Measurements from ENCODE around the gene MUC6.
A peak's percentile ranks its signal among the peaks of the same experiment; 100 is the strongest.

MUC6 gene

GRCh38 chr11:1075341-1075911 is 38.9 kb upstream of the MUC6 start:
- H3K27me3 ChIP-seq (ENCODE audit: low read depth): peaks cover 23% of the 10 kb centered on the region
- DNase-seq (ENCODE audit: low spot score in 2 of 2): peak in 1 of 2 experiments; percentile 4
- in situ Hi-C loops (cut with MboI; ENCODE audit: low sequenced_read_pairs): no loop called here

GRCh38 chr11:1074244-1075221 is 38.0 kb upstream of the MUC6 start, which contains the start of gene MUC2:
Gene MUC2 (plus strand): TSS chr11:1074874.
- no peaks in the 10 kb centered on the region for H3K4me1 ChIP-seq
- in situ Hi-C loops (cut with MboI; ENCODE audit: low sequenced_read_pairs): no loop called here

More at GRCh38 chr11:1075341-1075911, 38.9 kb upstream of the MUC6 start:
- no peaks in the 10 kb centered on the region for H3K36me3 ChIP-seq (replicated peaks)
- no peak overlapping the region for H3K4me3 ChIP-seq
- no peaks in the 10 kb centered on the region for H3K4me1 ChIP-seq
- H3K9me3 ChIP-seq: no peaks in the 10 kb centered on the region

DNA sequence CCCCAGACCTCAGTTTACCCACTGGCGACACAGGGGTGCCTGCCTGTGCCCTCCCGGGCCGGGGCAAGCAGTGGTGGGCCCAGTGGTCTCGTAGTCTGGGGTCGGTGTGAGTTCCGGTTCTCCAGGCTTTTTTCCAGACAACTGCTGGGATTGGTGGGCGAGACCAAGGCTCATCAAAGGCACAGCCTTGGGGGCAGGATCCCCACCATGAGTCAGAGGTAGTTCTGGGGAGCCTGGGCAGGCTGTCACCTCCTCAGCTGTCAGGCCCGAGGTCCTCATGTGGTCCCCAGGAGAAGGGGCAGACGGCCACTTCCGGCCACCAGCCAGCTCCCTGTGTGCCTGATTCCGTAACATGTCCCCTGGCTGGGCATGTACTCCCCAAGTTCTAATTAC is 37.3 kb upstream of the MUC6 start:
- in situ Hi-C loops (cut with MboI; ENCODE audit: low sequenced_read_pairs): no loop called here
- Histone ChIP-seq H3K27me3 (ENCODE audit: low read depth) (peaks cover 23% of the 10 kb centered on the region), H3K4me1 (no peaks in the 10 kb centered on the region), H3K36me3 (replicated peaks) (no peaks in the 10 kb centered on the region), H3K9me3 (no peaks in the 10 kb centered on the region), H3K4me3 (no peak overlapping the region)
- no peak for DNase-seq (ENCODE audit: low spot score in 2 of 2)

More at GRCh38 chr11:1074244-1075221, 38.0 kb upstream of the MUC6 start, which contains the start of gene MUC2:
- H3K27me3 ChIP-seq (ENCODE audit: low read depth): peaks cover 23% of the 10 kb centered on the region
- H3K36me3 ChIP-seq (replicated peaks): no peaks in the 10 kb centered on the region
- DNase-seq (ENCODE audit: low spot score in 2 of 2): peak in 1 of 2 experiments; percentile 7
- no peaks in the 10 kb centered on the region for H3K9me3 ChIP-seq
- no peak within 1 kb of the TSS for H3K4me3 ChIP-seq

DNA sequence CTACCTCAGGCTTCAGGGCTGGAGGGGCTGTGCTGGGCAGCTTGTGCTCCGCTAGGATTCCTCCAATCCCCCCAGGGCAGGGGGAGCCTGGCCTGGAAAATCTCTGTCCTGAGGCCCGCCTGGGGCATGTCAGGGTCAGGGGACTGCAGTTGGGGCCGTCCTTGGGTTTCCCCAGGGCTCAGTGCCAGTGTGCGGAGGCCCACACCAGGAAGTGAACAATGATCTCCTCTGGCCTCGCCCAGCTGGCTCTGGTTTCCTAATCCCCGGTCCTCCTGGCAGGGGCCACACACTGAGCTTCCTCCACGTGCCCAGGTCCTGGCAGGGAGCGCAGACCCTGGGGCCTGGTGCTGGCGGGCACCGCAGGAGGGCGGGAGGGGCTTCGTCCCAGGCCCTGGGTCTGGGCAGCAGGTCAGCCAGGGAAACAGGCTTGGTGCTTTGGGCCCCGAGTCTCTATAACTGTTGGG is 36.8 kb upstream of the MUC6 start:
- in situ Hi-C loops (cut with MboI; ENCODE audit: low sequenced_read_pairs): no loop called here
- DNase-seq (ENCODE audit: low spot score in 2 of 2): peak in 1 of 2 experiments; percentile 4
- no peaks in the 10 kb centered on the region for H3K9me3 ChIP-seq
- H3K36me3 ChIP-seq (replicated peaks): no peaks in the 10 kb centered on the region
- H3K4me1 ChIP-seq: no peaks in the 10 kb centered on the region
- no peak overlapping the region for H3K4me3 ChIP-seq
- H3K27me3 ChIP-seq (ENCODE audit: low read depth): peaks cover 23% of the 10 kb centered on the region

DNA sequence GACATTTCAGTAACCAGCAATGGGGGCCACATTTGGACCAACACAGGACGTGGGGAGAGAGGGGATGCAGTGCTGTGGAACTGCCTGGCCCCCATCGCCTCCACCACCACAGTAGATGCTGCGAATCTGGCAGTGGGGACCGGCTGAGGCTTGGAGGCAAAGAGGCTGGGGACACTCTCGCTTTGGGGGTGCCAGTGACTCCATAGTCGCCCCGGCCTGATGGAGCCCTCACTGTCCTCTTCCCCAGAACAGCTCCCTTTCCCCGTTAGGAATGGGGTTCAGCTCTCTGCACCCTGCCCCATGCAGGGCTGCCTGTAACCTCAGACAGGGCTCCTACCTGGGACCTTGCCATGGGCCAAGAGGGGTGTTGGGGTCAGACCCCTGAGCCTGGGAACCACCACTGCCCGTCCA is 36.3 kb upstream of the MUC6 start:
- no peaks in the 10 kb centered on the region for H3K4me1 ChIP-seq
- H3K36me3 ChIP-seq (replicated peaks): no peaks in the 10 kb centered on the region
- no peak overlapping the region for H3K4me3 ChIP-seq
- H3K27me3 ChIP-seq (ENCODE audit: low read depth): peaks cover 23% of the 10 kb centered on the region
- in situ Hi-C loops (cut with MboI; ENCODE audit: low sequenced_read_pairs): no loop called here
- peak in 1 of 2 experiments; percentile 6 for DNase-seq (ENCODE audit: low spot score in 2 of 2)
- H3K9me3 ChIP-seq: no peaks in the 10 kb centered on the region

DNA sequence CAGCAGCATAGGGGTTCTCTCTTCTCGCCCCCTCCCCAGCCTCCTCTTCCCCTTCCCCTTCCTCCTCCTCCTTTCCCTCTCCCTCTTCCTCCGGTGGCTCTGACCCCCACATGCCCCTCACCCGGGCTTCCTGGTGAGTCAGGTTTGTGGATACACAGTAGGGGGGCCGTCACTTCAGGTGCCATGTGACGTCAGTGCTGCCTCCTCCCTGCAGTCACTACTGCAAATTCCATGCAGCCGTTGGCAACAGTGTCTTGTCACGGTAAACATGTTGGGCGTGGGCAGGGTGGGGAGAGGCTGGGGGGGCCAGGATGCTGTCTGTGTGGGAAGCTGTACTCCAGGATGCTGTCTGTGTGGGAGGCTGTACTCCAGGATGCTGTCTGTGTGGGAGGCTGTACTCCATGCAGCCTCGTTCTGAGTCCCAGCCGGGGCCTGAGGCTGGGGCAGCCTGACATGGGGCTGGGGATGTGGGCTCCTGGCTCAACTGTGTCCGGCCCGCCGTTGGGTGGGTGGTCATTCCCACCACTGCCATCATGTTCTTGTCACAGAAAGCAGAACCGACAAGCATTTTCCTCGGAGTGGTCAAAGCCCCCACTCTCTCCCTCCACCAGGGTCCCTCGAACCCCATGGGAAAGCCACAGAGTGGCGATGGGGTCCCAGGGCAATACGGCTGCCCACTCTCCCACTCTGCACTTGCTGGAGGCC is 35.8 kb upstream of the MUC6 start:
- no peak overlapping the region for H3K4me3 ChIP-seq
- no peaks in the 10 kb centered on the region for H3K4me1 ChIP-seq
- DNase-seq (ENCODE audit: low spot score in 2 of 2): peak in 1 of 2 experiments; percentile 5

DNA sequence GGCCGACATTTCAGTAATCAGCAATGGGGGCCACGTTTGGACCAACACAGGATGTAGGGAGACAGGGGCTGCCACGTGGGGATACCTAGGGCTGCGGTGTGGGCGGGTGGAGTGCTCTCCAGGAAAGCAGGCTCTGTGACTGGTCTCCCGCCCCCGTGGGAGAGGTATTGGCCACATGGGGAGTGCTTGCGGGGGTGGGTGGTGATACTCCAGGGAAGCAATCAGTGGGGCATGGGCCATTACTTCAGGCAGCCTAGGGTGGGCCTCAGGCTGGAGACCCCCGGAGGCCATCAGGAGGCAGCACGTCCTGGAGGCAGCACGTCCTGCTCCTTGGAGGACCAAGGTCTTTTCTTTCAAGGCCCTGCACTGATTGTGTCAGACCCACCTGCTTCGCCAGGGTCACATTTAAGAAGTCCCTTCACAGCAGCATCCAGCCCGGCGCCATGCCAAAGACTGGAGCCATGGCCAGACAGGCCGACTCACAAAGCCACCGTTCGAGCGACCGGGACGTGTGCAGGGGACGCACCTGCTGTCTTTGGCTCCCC is 35.1 kb upstream of the MUC6 start:
- no peaks in the 10 kb centered on the region for H3K4me1 ChIP-seq
- no peaks in the 10 kb centered on the region for H3K9me3 ChIP-seq
- in situ Hi-C loops (cut with MboI; ENCODE audit: low sequenced_read_pairs): no loop called here
- H3K4me3 ChIP-seq: no peak overlapping the region
- peak in 1 of 2 experiments; percentile 7 for DNase-seq (ENCODE audit: low spot score in 2 of 2)
- peaks cover 23% of the 10 kb centered on the region for H3K27me3 ChIP-seq (ENCODE audit: low read depth)
- no peaks in the 10 kb centered on the region for H3K36me3 ChIP-seq (replicated peaks)

More for the DNA sequence above, 35.8 kb upstream of the MUC6 start:
- no peaks in the 10 kb centered on the region for H3K9me3 ChIP-seq
- H3K27me3 ChIP-seq (ENCODE audit: low read depth): peaks cover 23% of the 10 kb centered on the region
- no peaks in the 10 kb centered on the region for H3K36me3 ChIP-seq (replicated peaks)
- in situ Hi-C loops (cut with MboI; ENCODE audit: low sequenced_read_pairs): no loop called here

DNA sequence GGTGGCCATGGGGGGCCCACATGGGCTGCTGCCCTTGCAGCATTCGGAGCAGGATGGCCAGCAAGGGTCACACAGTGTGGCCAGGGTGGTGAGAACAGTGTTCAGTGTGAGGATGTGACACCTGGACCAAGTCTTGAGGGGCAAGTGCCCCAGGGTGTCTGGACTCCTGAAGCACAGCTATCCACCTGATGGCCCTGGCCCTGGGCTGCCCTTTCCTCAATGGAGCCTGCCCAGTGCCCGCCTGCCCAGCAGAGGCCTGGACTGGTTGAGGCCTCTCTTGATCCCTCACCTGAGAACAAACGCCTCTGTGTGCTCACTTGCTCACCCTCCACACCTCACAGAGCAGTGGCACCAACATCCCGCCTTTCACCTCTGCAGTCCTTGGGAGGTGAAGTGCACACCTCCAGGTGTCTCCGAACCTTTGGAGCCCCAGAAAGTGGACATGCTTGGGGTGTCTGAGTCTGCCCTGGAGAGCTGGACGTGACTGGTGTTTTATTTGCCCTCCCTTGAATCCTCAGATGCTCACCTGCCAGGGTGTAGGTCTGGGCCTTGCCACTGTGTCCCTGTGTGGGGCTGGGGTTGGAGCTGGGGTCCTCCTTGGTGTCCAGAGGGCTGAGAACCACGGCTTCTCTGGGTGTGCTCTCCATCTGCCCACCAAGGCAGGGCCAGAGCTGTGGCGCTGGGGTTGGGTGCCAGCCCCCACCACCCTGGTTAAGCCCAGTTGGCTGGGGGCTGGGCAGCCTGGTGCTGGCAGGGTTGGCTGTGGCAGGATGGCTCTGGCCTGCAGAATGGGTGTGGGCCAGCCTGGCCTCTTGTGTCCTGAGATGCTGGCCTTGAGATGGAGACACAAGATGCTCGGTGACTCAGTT is 34.3 kb upstream of the MUC6 start:
- Histone ChIP-seq H3K4me1 (no peaks in the 10 kb centered on the region), H3K9me3 (no peaks in the 10 kb centered on the region), H3K36me3 (replicated peaks) (no peaks in the 10 kb centered on the region), H3K4me3 (no peak overlapping the region), H3K27me3 (ENCODE audit: low read depth) (peaks cover 23% of the 10 kb centered on the region)
- peak in 1 of 2 experiments; percentile 5 for DNase-seq (ENCODE audit: low spot score in 2 of 2)
- in situ Hi-C loops (cut with MboI; ENCODE audit: low sequenced_read_pairs): no loop called here

GRCh38 chr11:1069740-1070139 is 33.2 kb upstream of the MUC6 start:
- Histone ChIP-seq H3K4me3 (no peak overlapping the region), H3K36me3 (replicated peaks) (no peaks in the 10 kb centered on the region), H3K27me3 (ENCODE audit: low read depth) (peaks cover 15% of the 10 kb centered on the region), H3K9me3 (no peaks in the 10 kb centered on the region), H3K4me1 (no peaks in the 10 kb centered on the region)
- in situ Hi-C loops (cut with MboI; ENCODE audit: low sequenced_read_pairs): no loop called here
- DNase-seq (ENCODE audit: low spot score in 2 of 2): no peak

- no peak for DNase-seq (ENCODE audit: low spot score in 2 of 2)
- Histone ChIP-seq H3K4me1 (no peaks in the 10 kb centered on the region; the same call in 1 of the 2 replicates), H3K36me3 (replicated peaks) (no peaks in the 10 kb centered on the region), H3K4me3 (no peak overlapping the region), H3K27me3 (ENCODE audit: low read depth) (peaks cover 12% of the 10 kb centered on the region), H3K9me3 (no peaks in the 10 kb centered on the region)
- in situ Hi-C loops (cut with MboI; ENCODE audit: low sequenced_read_pairs): no loop called here
These were observed 31.4 kb upstream of the MUC6 start for GRCh38 chr11:1067812-1068496.

DNA sequence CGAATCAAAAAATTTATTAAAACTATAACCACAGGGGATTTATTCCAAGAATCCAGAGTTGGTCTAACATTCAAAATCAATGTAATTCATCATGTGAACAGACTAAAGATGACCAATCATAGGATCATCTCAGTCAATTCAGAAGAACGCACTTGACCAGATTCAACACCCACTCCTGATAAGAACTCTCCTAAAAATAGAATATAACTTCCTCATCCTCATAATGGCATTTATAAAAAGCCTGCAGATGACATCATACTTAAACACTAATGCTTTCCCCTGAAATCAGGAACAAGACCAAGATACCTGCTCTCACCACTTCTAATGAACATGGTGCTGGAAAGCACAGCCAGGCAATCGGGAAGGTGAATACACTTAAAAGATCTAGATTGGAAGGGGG is 27.6 kb upstream of the MUC6 start:
- Histone ChIP-seq H3K4me3 (no peak overlapping the region), H3K4me1 (no peaks in the 10 kb centered on the region; the same call in none of the 2 replicates), H3K36me3 (replicated peaks) (no peaks in the 10 kb centered on the region), H3K27me3 (ENCODE audit: low read depth) (no peaks in the 10 kb centered on the region; the same call in 1 of the 2 replicates), H3K9me3 (peaks cover 9% of the 10 kb centered on the region; the same call in 1 of the 2 replicates)
- no peak for DNase-seq (ENCODE audit: low spot score in 2 of 2)
- in situ Hi-C loops (cut with MboI; ENCODE audit: low sequenced_read_pairs): no loop called here
